ENCODE data around the gene STARD10. TPM values are rescaled to one million over a fixed set of nuclear protein-coding genes. Genes with fewer than 3 reads are reported as not detected.
A peak's percentile ranks its signal among the peaks of the same experiment; 100 is the strongest.

The STARD10 gene
- total RNA-seq = 1 to 10 TPM; 8.1 to 8.6 TPM

DNA sequence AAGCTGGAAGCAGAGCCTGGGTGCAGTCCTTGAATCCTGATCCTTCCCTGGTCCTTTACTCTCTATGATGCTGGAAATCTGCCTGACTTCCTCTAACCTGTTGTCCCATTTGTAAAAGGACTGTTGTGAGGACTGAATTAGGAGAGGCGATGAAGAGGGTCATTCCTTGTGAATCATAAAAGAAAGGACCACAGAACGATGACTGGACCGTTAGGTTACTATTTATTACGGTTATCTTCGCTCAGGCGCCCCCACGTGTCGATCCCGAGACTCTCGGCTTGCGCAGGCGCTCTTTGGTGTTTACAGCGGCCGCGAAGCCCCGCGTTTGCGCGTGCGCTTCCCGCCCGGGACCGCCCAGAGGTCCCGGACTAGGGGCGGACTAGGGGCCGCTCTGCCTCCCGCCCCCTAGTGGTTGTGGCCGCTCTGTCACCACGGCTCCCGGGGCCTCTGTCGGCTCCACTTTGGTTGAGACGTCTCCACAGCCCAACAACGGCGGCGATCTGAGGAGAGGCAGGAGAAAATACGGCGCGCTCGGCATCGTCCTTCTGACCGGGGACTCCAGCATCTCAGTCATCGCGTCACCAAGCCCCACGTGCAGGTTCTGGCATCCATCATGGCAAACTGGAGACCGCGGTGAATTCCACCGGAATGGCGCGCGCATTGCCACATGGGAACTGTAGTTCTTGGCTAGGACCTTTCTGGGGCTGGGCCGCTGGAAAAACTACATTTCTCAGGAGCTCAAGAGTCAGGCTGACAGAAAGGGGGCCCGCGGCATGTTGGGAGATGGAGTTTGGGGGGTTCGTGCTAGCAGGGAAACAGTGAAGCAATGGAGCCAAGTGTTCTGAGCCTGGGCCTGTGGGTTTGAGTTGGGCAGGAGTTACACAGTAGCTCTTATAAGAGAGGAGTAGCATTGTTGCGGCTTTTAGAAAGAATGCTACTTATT lies at the start of gene STARD10:
TSS of gene STARD10 (minus strand) at position 623 of the 943 bp plus-strand sequence. CDS start 12,866 bp downstream, outside the sequence.
- Mint-ChIP-seq H3K27ac (peak within 1 kb of the TSS; percentile 100), H3K9me3 (no peaks in the 10 kb centered on the region), H3K27me3 (no peaks in the 10 kb centered on the region), H3K4me3 (peak within 1 kb of the TSS; percentile 97), H3K4me1 (ENCODE audit: low read depth) (peaks cover 19% of the 10 kb centered on the region), H3K36me3 (ENCODE audit: low read depth) (no peaks in the 10 kb centered on the region)
- DNase-seq = peak; percentile 98
- TF ChIP-seq CTCF (IDR thresholded peaks at IDR 0.05) = peak; percentile 95
- peak; percentile 95 for ATAC-seq
- intact Hi-C loops (cut with micrococcal nuclease) = loop anchor here (1.0 kb wide), 1 partner anchor 68 kb away; no protein-coding TSS in a partner anchor
- POLR2A ChIA-PET = interaction anchor here (0.8 to 3.7 kb wide), 17 partner anchors 9 to 241 kb away, joined by 3 to 23 read pairs (median 4); partner anchors contain the start of gene ATG16L2
- CTCF ChIA-PET = interaction anchor here (0.6 to 4.0 kb wide), 31 partner anchors 9 to 495 kb away, joined by 3 to 99 read pairs (median 5); partner anchors contain the start of gene ATG16L2

DNA sequence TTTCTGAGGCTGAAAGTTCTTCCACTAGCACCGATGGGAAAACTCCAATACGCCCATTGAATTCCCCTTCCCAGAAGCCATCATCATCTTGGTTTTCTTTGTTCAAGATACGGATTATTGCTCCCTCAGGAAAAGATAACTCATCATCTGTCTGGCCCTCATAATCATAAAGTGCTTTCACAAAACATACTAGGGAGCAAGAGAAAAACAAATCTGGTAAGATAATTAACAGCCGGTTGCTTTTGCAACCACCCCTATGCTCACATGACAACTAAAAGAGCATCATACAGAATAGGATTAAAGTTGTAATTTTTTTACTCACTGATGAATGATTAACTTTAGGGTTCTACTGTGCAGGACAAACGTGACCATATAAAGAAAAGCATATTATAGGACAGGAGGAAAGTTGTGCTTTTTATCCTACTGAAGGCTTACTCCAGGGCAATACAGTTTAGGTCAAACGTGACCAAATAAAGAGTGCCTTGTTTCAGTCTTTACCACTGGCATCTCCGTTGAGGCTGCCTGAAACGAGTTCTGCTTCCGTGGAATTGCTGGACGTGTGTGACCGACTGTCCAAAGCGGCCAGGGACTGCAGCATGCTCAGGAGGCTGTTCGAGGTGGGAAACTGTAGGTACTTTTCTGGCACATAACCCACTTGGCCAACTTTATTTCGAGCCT lies 48.9 kb upstream of the STARD10 start:
- POLR2A ChIA-PET = no interaction called here
- H3K4me3 Mint-ChIP-seq = no peak overlapping the region
- H3K36me3 Mint-ChIP-seq (ENCODE audit: low read depth) = peaks cover 4% of the 10 kb centered on the region
- no peaks in the 10 kb centered on the region for H3K4me1 Mint-ChIP-seq (ENCODE audit: low read depth)
- H3K27ac Mint-ChIP-seq = no peak overlapping the region
- no peaks in the 10 kb centered on the region for H3K9me3 Mint-ChIP-seq
- intact Hi-C loops (cut with micrococcal nuclease) = no loop called here
- ATAC-seq (no peak), DNase-seq (no peak)
- no peak for TF ChIP-seq CTCF (IDR thresholded peaks at IDR 0.05)
- CTCF ChIA-PET = no interaction called here
- no peaks in the 10 kb centered on the region for H3K27me3 Mint-ChIP-seq

DNA sequence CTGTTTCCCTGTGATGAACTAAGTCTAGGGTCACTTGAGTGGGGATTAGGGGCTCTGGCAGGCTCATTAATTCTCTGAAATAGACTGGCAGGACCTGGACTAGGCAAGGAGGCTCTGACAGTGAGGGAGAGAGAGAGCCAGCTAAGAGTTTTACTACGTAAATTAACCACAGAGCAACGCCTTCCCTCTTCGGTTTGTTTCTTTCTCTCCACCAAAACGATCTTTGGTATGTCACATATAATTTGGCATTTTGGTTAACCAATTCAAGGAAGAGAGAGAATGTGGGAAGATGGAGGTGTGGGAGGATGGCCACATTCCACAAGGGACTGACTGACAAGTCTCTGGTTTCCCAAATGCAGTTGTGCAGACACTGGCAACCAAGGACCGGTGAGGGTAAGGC lies 48.3 kb upstream of the STARD10 start:
- intact Hi-C loops (cut with micrococcal nuclease) = no loop called here
- DNase-seq = no peak
- no peaks in the 10 kb centered on the region for H3K9me3 Mint-ChIP-seq
- H3K36me3 Mint-ChIP-seq (ENCODE audit: low read depth) = peaks cover 4% of the 10 kb centered on the region
- ATAC-seq = no peak
- TF ChIP-seq CTCF (IDR thresholded peaks at IDR 0.05) = no peak
- H3K27ac Mint-ChIP-seq = no peak overlapping the region
- no peaks in the 10 kb centered on the region for H3K4me1 Mint-ChIP-seq (ENCODE audit: low read depth)
- CTCF ChIA-PET = interaction anchor here (1.8 to 1.9 kb wide), 2 partner anchors 117 to 119 kb away, joined by 5 to 7 read pairs; no protein-coding TSS in a partner anchor
- H3K27me3 Mint-ChIP-seq = no peaks in the 10 kb centered on the region
- no peak overlapping the region for H3K4me3 Mint-ChIP-seq
- POLR2A ChIA-PET = interaction anchor here (1.9 kb wide), 1 partner anchor 10 kb away, joined by 7 read pairs; no protein-coding TSS in a partner anchor

GRCh38 chr11:72841397-72841796 lies 47.5 kb upstream of the STARD10 start:
- Mint-ChIP-seq H3K4me3 (no peak overlapping the region), H3K4me1 (ENCODE audit: low read depth) (no peaks in the 10 kb centered on the region), H3K36me3 (ENCODE audit: low read depth) (peaks cover 4% of the 10 kb centered on the region), H3K9me3 (no peaks in the 10 kb centered on the region), H3K27me3 (no peaks in the 10 kb centered on the region), H3K27ac (no peak overlapping the region)
- POLR2A ChIA-PET = interaction anchor here (0.8 to 1.9 kb wide), 3 partner anchors 10 to 105 kb away, joined by 3 to 7 read pairs (median 3); no protein-coding TSS in a partner anchor
- no peak for DNase-seq
- no peak for ATAC-seq
- CTCF ChIA-PET = interaction anchor here (0.8 to 1.9 kb wide), 8 partner anchors 9 to 448 kb away, joined by 3 to 12 read pairs (median 5); no protein-coding TSS in a partner anchor
- intact Hi-C loops (cut with micrococcal nuclease) = no loop called here
- TF ChIP-seq CTCF (IDR thresholded peaks at IDR 0.05) = no peak
